GM23248 (cell line): Measurements from ENCODE around the gene LACTBL1.

Experiments used
- EZH2 ChIP-seq: fragments of 200-600 bp; sonication (generic); IDR thresholded peaks from 2 replicates; pipeline ENCODE4 v1.6.1; 2018; ENCODE audit warnings: antibody characterized with exemption, mild to moderate bottlenecking; ENCODE audit not compliant: insufficient read depth, poor library complexity, severe bottlenecking
- EZH2phosphoT487 ChIP-seq: fragments of 200-600 bp; sonication (generic); IDR thresholded peaks from 2 replicates; pipeline ENCODE4 v1.6.1; 2018; ENCODE audit warnings: antibody characterized with exemption, moderate library complexity, mild to moderate bottlenecking, low read depth; ENCODE audit not compliant: insufficient read depth

DNA sequence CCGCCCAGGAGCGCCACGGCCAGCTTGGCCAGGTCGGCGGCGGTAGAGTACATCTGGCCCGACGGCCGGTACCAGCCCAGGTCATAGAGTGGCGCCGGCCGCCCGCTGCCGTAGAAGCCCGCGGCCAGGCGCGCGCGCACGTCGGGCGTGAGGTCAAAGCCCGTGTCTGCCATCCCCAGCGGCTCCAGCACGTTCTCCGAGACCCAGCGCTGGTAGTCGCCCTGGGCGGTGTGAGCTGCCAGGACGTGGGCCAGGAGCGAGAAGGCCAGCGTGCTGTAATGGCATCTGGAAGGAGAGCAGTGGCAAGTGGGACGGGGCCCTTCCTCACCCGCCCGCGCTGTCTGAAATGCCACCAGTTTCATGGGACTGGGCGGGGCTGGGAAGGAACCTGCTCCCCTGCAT lies 18.9 kb downstream of the LACTBL1 start:
- TF ChIP-seq EZH2 = no peak
- TF ChIP-seq EZH2phosphoT487 = no peak
